ENCODE results near the gene JSRP1.

Gene JSRP1

DNA sequence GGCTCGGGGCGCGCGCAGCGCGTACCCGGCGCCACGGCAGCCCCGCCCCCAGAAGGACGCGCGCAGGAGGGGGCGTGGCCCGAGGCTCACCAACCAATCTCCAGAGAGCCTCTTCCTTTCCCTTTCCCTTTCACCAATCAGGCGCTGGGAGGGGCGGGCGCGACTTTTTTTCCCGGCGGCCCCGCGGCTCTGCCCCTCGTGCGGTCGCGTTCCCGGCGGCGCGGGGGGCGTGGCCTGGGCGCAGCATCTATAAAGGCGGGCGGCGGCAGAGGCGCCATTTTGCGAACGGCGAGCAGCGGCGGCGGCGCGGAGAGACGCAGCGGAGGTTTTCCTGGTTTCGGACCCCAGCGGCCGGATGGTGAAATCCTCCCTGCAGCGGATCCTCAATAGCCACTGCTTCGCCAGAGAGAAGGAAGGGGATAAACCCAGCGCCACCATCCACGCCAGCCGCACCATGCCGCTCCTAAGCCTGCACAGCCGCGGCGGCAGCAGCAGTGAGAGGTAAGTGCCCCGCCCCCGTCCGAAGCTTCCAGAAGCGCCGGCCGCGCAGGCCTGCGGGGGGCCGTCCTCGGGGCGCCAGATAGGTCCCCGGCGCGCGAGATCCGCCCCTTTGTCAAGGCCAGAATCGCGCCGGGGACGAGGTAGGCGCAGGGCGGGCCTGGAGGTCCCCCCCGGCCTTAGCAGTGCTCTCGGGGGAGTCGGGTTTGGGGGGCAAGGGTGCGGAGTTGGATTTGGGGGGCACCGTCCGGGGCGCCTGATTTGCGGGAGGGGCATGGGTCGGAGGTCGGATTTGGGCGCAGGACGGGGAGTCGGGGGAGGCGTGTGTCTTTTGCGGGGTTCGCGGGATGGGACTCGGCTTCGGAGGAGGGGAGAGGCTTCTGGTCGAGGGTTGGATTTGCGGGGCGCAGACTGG is 13.3 kb upstream of the JSRP1 start:
- DNase-seq (ENCODE audit: low read depth, low spot score), result peak; percentile 91
- peak overlapping the region; percentile 91 for H3K4me3 ChIP-seq (ENCODE audit: low read length)

DNA sequence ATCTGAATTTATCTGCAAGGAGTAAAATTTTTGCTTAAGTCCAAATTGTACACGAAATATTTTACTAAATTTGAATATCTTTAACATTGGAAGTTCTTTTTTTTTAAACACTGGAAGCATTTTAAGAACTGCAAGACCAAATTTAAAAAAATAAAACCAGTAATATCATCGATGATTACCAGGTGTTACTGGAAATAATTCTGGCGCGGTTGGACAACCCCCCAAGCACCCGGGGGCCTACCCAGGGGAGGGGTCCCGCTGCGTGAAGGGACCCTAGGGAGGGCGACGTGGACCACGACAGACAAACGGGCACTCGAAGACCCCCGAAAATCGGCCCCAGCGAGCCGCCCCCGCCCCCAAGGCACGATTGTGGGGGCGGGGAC is 12.6 kb upstream of the JSRP1 start:
- no peak for DNase-seq (ENCODE audit: low read depth, low spot score)
- peak overlapping the region; percentile 63 for H3K4me3 ChIP-seq (ENCODE audit: low read length)

DNA sequence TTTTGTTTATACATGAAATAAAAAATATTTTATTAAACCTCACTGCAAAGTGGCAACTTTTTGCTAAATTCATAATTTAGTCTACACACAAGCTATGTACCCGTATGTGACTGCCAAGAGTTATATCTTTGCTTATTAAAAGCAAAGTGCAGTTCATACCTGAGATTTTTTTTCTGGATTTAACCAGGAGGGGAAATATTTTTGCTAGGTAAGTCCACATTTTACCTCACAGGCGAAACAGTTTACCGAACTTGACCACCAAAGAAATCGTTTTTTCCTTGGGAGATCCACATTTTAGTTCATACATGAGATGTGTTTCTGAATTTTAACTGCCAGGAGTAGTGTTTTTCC is 12.2 kb upstream of the JSRP1 start:
- peak overlapping the region; percentile 63 for H3K4me3 ChIP-seq (ENCODE audit: low read length)
- no peak for DNase-seq (ENCODE audit: low read depth, low spot score)

DNA sequence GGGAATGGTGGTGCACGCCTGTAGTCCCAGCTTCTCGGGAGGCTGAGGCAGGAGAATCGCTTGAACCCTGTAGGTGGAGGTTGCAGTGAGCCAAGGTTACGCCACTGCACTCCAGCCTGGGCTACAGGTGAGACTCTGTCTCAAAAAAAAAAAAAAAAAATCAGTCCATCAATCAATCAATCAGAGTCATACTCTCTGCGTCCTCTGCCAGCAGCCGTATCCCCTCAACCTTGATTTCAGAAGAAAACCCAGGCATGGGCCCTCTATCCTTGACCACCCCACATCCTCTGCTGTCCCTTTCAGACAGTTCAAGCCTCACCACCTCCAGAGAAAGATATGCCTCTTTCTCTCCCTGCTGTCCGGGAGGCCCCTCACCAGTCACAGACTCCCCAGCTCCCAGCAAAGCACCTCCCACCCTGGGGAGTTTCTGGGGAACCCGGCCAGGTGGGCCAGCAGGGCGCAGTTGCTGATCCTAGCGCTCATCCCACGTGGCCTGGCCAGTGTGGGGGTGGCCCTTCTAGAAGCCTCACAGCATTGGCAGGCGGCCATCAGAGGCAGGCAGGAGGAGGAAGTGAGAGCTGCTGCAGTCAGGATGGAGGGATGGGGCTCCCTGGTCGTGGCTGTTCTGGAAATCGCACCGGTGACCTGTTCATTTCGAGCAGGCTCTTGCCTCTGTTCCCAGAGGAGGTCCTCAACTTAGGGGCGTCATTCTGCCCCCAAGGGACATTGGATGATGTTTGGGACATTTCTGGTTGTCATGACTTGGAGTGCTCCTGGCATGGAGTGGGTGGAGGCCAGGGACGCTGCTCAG is 10.2 kb upstream of the JSRP1 start:
- no peak for DNase-seq (ENCODE audit: low read depth, low spot score)
- H3K4me3 ChIP-seq (ENCODE audit: low read length), result no peak overlapping the region

DNA sequence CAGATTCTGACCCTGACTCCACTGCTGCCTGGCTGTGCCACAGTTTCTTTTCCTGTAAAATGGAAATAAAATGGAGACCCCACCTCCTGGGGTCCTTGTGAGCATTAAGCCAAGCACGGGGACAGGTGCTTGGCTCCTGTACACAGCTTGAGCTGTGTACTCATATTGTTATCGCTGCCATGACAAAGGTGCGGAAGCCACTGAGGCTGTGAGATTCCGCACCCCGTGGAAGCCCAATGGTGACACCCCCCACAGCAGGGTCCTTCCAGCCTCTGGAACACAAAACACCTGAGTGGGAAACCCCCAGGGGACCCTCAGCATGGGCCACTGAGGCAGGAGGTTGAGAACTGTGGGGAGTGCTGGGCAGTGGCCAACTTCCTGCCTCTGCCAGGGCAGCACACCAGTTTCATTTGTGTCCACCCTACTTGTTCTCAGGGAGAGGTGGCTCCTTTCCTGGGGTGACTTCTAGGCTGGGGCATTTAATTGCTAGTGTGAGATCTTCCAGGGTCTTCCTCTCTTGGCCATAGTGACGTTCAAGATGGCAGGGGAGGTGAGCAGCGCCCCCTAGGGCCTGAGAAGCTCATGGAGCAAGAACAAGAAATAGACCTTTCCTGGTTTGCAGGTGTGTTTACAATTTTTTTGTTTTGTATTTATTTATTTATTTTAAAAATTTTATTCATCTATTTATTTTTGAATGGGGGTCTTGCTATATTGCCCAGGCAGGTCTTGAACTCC is 5.4 kb upstream of the JSRP1 start:
- H3K4me3 ChIP-seq (ENCODE audit: low read length), result no peak overlapping the region
- peak; percentile 43 for DNase-seq (ENCODE audit: low read depth, low spot score)

DNA sequence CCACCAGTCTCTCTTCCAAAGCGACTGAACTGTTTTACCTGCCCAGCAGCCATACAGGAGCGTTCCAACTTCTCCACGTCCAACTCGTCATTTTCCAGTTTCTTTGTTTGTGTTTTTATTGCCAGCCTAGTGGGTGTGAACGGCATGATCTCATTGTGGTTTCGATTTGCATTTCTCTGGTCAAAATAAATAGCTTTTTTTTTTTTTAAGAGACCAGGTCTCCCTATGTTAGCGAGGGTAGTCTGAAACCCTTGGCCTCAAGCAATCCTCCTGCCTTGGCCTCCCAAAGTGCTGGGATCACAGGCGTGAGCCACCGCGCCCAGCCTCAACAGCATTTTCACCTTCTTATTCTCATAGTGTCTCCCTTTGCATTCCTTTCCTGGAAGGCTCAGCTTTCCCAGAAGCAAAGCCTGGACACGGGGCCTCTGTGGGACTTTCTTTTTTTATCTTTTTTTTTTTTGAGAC is 4.2 kb upstream of the JSRP1 start:
- DNase-seq (ENCODE audit: low read depth, low spot score), result no peak
- no peak overlapping the region for H3K4me3 ChIP-seq (ENCODE audit: low read length)

DNA sequence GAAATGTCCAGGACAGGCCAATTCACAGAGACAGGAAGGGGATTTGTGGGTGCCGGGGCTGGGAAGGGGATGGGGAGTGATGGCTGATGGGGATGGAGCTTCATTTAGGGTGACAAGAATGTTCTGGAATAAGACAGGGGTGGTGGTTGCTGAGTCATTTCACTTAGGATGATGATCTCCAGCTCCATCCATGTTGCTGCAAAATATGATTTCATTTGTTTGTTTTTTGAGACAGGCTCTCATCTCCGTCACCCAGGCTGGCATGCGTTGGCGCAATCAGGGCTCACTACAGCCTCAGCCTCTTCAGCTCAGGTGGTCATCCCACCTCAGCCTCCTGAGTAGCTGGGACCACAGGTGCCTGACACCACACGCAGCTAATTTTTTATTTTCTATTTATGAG is 3.1 kb upstream of the JSRP1 start:
- DNase-seq (ENCODE audit: low read depth, low spot score), result no peak
- H3K4me3 ChIP-seq (ENCODE audit: low read length), result no peak overlapping the region

DNA sequence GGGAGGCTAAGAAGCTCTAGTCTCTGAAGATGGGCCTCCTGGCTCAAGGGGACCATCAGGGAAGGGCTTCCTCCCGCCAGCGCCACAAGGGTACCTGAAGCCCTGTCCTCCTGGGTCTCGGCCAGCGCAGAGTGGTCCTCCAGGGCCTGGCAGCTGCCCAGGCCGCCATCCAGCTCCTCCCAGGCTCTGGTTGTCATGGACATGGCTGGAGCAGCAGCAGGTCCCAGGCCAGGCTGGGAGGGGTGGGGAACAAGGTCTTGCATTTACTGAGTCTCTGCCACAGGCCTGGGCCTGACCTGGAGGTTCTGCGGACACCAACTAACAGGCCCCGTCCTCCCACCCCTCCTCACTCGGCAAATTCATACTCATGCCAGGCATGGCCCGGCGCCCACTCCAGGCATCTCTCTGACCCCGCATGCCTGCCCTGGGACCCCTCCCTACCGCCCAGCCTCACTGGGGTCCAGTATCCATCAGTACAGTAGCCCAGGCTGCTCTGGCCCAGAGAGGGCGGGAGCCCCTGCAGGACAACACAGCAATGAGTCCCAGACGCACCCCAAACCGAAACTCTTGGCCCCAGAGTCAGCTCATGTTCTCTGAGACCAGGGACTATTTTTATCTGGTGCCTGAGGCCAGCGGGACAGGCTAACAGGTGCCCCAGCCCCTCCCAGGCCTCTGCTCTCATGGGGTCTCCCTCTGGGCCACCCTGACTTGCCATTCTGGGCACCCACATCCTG is 938 bp downstream of the JSRP1 start:
- no peak overlapping the region for H3K4me3 ChIP-seq (ENCODE audit: low read length)

DNA sequence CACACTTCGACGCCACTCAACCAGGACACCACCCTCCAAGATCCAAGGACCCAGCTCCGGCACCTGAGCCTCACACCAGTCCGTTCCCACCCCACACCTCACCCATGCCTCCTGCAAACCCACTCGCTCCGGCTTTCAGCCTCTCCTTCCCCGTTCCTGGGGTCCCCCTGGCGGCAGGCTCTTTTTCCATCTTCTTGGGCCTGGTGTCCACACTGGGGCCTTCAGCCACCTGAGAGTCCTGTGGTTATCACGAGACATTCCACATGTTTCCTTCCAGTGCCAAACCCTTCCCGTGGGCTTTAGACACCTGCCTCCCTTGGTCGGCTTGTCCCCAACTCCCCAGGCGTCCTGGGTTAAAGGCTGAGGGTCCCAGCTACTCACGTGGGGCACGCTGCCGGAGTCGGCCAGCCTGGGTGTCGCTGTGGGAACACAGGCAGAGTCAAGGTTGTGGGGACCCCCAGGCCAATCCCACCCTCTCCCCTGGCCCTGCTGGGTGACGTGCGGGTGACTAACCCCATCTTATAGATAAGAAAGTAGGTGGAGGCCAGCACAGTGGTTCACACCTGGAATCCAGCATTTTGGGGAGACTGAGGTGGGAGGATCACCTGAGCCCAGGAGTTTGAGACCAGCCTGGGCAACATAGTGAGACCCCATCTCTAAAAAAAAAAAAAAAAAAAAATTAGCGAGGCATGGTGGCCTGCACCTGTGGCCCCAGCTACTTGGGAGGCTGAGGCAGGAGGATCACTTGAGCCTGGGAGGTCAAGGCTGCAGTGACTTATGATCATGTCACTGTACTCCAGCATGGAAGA is 1.9 kb downstream of the JSRP1 start:
- H3K4me3 ChIP-seq (ENCODE audit: low read length), result no peak overlapping the region
- DNase-seq (ENCODE audit: low read depth, low spot score), result no peak

More for the DNA sequence above, 938 bp downstream of the JSRP1 start:
- no peak for DNase-seq (ENCODE audit: low read depth, low spot score)

DNA sequence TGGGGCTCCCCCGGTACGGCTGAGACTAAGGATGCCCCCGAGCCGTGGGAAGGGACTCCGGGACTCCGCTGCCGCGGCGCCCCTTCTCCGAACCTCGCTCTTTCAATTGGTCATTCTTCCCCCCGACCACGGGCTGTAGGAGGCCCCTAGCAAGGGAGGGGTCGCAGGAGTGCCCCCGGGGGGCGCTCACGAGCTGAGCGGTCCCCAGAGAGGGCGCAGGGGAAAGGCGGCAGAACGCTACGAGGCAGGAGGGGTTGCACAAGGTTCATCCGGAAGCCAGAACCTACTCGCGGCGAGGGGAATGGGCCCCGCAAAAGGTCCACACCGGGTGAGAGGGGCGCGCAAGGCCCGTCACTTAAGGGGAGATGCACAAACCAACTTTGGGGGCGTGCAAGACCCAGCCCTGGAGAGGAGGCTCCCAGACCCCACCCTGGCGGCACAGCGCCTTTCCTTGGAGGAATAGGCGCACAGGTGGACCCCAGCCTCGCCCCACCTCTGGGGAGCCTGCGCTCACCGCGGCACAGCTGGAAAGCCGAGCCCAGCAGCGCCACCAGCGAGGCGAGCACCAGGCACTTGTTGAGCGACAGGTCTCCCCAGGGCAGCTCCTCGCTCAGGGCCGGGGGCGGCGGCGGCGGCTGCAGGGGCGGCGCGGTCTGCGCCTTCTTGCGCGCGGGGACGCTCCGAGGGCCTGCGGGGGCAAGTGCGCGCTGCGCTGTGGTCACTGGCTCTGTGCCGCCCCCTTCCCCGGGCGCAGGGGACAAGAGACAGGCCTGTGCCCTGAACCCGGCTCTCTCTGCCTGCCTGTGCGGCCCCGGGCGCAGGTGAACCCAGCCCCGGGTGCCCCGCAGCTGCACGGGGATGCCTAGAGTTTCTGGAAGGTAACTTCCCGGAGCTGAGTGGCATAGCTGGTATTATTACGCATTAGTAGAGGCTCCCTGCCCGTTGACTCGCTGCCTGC is 2.8 kb downstream of the JSRP1 start:
- no peak for DNase-seq (ENCODE audit: low read depth, low spot score)
- no peak overlapping the region for H3K4me3 ChIP-seq (ENCODE audit: low read length)

DNA sequence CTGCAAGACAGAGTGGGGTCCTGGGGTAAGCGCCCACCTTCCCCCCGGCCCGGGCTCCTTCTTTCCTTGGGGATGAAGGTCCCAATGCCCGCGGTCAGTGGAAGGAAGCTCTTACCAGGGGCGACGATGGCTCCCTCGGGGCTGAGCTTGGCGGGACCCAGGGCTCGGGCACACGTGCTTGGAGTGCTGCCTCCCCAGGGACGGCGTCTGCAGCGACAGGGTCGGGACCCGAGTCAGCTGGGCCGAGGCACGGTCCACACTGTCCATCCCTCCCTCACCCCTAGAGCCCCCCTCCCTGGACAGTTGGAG is 3.5 kb downstream of the JSRP1 start:
- no peak for DNase-seq (ENCODE audit: low read depth, low spot score)

DNA sequence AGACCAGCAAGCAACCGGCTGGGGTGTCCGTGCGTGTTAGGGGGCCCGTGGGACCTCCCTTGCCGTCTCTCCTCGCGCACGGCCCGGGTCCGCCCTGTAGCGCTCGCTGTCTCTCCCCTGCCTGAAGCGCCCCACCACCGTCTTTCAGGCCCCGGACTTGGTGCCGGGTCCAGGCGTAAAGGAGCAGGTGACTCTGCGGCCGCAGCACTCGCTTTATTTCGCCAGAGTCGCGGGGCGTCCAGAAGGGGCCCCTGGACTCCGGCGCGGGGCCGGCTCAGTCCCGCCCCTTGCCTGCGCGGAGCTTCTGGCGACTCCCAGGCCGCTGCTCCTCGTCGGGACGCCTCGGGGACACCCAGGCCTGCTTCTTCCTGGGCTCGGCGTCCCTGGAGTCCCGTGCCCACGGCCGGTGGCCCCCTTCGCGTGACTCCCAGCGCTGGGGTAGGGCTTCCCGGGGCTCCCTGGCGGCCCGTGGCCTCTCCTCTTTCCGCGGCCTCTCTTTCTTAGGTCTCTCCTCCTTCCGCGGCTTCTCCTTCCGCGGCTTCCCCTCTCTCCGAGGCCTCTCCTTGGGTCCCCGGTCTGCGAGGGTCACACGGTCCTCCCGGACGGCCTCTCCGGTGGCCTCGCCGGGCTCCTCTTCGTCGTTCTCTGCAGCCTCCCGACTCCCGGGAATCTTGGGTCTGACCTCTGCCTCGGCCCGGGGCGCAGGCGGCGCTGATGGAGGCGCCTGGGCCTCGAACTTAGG is 4.0 kb downstream of the JSRP1 start:
- no peak overlapping the region for H3K4me3 ChIP-seq (ENCODE audit: low read length)
- DNase-seq (ENCODE audit: low read depth, low spot score), result no peak

More for the DNA sequence above, 3.5 kb downstream of the JSRP1 start:
- H3K4me3 ChIP-seq (ENCODE audit: low read length), result no peak overlapping the region

DNA sequence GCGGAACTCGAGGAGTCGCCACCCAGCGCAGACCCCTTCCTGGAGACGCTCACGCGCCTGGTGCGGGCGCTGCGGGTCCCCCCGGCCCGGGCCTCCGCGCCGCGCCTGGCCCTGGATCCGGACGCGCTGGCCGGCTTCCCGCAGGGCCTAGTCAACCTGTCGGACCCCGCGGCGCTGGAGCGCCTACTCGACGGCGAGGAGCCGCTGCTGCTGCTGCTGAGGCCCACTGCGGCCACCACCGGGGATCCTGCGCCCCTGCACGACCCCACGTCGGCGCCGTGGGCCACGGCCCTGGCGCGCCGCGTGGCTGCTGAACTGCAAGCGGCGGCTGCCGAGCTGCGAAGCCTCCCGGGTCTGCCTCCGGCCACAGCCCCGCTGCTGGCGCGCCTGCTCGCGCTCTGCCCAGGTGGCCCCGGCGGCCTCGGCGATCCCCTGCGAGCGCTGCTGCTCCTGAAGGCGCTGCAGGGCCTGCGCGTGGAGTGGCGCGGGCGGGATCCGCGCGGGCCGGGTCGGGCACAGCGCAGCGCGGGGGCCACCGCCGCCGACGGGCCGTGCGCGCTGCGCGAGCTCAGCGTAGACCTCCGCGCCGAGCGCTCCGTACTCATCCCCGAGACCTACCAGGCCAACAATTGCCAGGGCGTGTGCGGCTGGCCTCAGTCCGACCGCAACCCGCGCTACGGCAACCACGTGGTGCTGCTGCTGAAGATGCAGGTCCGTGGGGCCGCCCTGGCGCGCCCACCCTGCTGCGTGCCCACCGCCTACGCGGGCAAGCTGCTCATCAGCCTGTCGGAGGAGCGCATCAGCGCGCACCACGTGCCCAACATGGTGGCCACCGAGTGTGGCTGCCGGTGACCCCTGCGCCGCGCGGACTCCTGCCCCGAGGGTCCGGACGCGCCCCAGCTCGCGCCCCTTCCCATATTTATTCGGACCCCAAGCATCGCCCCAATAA is 4.8 kb downstream of the JSRP1 start:
- H3K4me3 ChIP-seq (ENCODE audit: low read length), result no peak overlapping the region
- no peak for DNase-seq (ENCODE audit: low read depth, low spot score)

DNA sequence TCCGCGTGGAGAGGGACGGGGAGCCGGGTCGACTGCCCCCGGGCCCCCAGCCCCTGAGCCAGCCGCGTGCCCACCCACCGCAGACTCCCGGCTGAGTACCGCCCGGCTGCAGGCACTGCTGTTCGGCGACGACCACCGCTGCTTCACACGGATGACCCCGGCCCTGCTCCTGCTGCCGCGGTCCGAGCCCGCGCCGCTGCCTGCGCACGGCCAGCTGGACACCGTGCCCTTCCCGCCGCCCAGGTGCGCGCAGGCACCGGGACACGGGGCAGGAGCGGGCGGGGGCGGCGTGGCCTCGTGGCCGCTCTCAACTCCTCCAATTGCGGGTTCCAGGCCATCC is 5.5 kb downstream of the JSRP1 start:
- H3K4me3 ChIP-seq (ENCODE audit: low read length), result no peak overlapping the region
- no peak for DNase-seq (ENCODE audit: low read depth, low spot score)

DNA sequence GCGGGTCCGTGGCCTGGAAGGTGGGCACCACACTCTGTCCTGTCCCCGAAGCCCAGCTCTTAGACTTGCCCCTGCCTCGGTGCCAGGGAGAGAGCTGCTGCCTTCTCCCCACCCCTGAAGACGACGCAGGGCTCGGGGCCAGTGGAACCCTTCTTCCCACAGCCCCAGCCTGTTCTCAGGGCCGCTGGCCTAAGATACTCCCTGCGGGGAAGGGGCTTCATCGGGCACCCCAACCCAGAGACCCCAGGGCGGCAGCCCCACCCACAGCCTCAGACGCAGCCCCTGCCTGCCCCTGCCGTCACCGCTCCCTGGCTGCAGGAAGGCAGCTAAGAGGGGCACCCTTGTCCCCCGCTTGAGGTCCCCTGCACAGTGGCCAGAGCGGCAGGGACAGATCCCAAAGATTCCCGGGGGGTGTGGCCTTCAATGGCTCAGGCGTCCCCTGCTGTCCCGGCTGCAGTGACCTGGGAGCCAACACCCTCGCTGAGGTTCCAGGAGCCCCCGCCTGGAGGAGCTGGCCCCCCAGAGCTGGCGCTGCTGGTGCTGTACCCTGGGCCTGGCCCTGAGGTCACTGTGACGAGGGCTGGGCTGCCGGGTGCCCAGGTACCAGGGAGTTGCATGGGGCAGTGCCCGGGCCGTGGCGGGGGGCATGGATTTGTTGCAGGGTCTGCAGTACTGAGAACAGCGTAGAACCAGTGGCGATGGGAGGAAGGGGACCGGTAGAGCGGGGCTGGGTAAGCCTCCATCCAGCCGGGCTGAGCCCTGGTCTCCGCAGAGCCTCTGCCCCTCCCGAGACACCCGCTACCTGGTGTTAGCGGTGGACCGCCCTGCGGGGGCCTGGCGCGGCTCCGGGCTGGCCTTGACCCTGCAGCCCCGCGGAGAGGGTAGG is 6.1 kb downstream of the JSRP1 start:
- H3K4me3 ChIP-seq (ENCODE audit: low read length), result no peak overlapping the region
- DNase-seq (ENCODE audit: low read depth, low spot score), result no peak

All from Jurkat, Clone E6-1 (cell line).